HG03342 (cell line): ENCODE results near the gene IMPG2.
A peak's percentile ranks its signal among the peaks of the same experiment; 100 is the strongest.

Experiments used
- ATAC-seq: cut with Tn5 transposase; IDR thresholded peaks from one replicate; pipeline ENCODE4 v1.9.1; 2021; ENCODE audit warnings: mild to moderate bottlenecking, moderate library complexity; ENCODE audit not compliant: unreplicated experiment

IMPG2 gene

DNA sequence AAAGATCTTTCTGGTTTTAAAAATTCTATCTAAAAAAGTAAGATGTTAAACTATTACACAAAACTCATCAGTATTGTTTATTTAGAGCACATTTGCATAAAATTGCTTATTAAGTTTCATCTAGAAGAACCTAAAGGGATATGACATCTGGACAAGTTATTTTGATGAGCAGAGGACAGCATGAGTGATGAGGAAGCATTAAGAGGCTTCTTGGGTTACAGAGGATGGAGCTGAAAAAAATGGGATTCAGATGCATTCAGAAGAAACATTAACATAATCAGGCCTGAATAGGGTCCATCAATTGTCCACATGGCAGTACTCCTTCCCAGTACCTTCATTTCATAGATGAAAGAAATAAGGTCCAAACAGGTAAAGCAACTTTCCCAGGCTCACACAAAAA, 41.6 kb downstream of the IMPG2 start:
- ATAC-seq, result no peak

DNA sequence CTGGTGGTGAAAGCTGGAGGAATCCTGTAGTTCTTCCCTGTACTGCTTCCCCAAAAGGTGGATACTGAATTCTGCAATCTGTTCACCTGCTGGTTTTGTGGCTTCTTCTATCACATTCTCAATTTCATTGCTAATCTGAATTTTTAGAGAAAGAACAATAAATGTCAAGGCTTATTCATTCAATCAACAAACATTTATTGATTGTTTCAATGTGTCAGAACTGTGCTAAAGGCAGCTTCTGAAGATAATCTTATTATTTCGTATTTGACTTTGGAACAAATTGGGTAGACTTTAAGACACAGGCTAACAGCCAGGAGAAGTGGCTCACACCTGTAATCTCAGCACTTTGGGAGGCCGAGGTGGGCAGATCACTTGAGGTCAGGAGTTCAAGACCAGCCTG, 46.8 kb downstream of the IMPG2 start:
- no peak for ATAC-seq

- no peak for ATAC-seq
Observed at GRCh38 chr3:101273156-101273555, 47.2 kb downstream of the IMPG2 start.

DNA sequence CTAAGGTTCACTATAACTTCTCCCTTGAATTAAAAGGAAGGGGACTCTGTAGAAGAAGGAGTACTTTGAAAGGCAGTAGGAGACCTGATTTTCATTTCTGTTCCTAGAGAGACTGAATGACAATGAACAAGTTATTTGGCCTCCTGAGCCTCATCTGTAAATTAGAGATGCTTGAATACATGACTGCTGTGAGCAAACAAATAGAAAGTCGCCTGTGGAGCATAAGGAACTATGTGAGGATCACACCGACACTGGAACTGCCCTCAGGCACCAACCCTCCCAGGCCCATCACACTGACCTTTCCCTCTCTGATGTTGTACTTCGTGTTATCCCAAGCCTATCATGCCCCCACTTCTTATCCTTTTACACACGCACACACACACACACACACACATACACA, 48.6 kb downstream of the IMPG2 start:
- ATAC-seq, result no peak

- no peak for ATAC-seq
Observed at GRCh38 chr3:101270149-101270548, 50.2 kb downstream of the IMPG2 start.

DNA sequence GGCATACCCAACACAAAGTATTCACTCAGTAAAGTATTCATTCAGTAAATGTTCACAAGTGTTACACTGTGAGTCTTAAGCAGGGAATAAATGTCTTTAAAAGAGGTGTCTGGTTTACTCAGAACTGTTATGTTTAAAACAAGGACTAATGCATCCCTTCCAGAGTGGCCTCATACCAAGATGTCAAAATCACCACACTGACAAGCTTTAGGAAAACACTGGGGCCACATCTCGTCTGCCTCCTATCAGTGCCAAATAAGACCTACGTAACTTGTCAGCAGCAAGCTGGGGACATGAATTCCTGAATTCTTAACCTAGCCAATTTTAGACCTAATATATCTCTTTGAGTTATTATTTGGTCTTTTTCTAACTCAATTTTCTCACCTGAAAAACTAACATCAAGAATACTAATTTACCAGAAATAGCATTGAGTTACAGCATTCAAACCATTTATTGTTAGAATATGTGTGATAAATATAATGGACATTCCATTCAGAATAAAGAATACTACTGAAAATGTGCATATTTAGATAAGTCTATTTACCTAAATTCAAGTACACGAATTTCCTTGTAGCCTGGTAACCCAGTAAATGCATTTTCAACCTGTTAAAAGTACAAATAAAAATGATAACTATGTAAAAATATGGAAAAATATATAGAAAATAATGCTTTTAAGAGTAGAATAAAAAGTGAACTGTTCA, 51.3 kb downstream of the IMPG2 start:
- no peak for ATAC-seq

GRCh38 chr3:101268141-101268540, 52.2 kb downstream of the IMPG2 start:
- ATAC-seq, result no peak

GRCh38 chr3:101266566-101266965, 53.8 kb downstream of the IMPG2 start:
- ATAC-seq, result no peak

GRCh38 chr3:101266071-101266470, 54.3 kb downstream of the IMPG2 start:
- ATAC-seq, result no peak

GRCh38 chr3:101262393-101263240, 57.8 kb downstream of the IMPG2 start:
- ATAC-seq, result peak; percentile 95

DNA sequence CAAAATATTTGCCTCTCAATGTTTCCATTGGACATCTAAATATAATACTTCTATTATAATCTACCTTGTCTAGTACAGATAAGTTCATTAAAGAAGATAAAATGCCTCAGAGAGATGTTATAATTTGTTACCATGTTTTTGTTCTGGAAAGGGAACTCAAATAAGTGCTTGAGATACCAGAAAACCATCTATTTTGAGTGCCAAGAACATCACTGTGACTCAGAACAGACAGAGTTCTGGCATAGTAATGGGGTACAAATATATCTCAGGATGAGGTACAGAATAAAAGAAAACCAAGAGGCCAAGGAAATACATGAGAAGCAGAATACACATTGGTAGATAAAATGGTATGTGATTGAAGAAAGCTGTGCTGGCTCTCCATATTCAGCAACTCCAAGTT, 58.9 kb downstream of the IMPG2 start:
- ATAC-seq, result no peak

DNA sequence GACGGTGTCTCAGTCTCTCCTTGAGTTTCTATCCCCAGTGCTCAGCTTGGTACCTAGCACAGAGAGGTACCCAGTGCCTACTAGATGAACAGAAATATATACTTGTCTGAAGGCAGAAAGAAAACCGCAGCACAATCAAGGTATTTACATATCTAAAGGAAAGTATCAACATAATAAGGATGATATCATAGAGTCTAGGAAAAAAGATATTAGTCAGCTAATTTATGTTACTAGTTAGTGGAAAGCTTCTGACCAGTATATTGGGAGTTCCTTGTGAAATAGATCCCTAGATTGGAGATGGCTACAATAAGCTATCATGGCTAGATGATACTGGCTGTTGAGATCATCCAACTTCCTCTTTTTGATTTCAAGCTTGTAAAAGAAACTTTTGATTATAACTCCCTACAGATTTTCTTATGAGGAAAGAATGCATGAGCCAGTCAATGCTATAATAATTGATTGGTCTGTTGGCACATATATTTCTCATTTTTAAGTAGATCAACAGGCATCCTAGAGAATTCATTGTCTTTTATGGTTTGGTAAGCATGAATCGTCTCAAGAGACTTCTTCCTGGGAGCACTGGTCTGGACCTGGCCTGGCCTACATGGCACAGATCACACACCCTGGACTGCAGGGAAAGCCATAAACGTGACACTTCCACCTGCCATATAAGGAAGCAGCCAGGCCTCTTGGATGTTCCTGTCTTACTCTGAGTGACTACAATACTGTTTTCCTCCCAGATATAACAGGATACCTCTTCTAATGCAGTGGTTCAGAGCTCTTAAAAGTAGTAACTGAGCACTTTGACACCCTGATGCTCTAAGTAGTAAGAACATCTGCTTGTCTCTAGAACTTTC, 60.7 kb downstream of the IMPG2 start:
- ATAC-seq, result no peak

DNA sequence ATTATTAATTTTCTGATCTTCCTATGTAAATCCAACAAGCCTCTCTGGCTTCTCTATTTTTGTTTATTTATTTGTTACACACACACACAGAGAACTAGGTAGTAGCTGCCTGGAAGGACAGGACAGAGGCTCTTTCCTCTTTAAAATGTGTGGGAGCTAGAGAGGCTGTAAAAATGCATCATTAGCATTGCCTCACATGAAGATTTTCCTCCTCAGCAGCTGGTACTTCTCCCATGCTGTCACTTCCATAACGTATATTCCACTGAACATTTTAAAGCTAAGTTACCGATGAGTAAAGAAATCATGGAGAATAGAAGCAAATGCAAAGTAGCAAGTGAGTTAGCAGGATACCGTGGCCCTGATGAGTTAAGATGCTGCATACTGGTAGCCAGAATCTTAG, 63.9 kb downstream of the IMPG2 start:
- ATAC-seq, result no peak

- no peak for ATAC-seq
Observed at GRCh38 chr3:101255441-101255840, 64.9 kb downstream of the IMPG2 start.

GRCh38 chr3:101253396-101253795, 67.0 kb downstream of the IMPG2 start:
- ATAC-seq, result no peak

- ATAC-seq, result no peak
Observed at GRCh38 chr3:101252945-101253344, 67.4 kb downstream of the IMPG2 start.

DNA sequence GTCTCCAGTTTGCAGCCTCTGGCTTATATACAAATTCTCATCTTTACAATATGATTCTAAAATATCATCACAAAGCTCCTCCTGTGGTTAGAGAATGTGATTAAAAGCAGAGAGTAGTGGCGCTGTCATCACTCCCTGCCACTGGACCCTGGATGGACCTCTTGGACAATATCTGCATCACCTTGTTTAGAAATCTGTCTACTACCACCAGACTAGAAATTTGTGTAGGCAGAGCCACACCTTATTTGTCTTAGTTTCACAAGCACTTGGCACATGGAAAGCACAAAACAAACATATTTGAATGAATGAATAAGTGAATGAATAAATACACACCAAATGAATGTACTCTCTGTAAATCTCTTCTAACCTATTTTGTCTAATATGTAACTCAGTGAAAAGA, 68.1 kb downstream of the IMPG2 start:
- ATAC-seq, result no peak

DNA sequence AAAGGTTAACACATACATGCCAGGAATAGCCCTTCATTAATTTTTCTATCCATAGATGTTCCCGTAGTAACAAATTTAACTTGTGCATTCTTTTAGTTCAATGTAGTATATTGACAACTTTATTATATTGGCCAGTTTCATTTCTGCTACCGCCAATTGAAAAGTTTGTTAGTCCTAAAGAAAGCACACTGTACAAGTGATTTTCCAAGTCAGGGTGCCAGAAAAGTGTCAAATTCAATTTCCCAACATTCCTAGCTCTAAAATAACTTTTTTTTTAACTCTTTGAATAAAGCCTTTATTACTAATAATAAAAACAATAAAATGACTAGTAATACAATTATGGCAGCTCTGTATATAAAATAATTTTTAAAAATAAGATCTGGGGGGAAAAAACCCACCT, 68.9 kb downstream of the IMPG2 start:
- no peak for ATAC-seq

DNA sequence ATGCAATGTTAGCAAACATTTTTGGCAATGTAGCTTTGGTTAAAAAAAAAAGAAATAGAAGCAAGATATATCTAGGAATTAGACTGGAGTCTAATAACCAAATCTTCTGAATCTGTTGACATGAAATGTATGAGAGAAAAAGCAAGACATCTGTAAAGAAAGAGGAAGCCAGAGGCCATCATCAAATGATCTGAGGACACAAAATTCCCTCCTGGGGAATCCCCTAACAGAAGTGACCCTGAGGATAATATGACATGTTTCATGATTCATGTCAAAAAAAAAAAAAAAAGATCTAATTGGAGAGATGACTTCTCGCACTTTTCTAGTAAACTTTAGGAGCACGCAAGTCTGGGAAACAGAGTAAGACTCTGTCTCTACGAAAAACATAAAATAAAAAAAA, 70.9 kb downstream of the IMPG2 start:
- no peak for ATAC-seq

DNA sequence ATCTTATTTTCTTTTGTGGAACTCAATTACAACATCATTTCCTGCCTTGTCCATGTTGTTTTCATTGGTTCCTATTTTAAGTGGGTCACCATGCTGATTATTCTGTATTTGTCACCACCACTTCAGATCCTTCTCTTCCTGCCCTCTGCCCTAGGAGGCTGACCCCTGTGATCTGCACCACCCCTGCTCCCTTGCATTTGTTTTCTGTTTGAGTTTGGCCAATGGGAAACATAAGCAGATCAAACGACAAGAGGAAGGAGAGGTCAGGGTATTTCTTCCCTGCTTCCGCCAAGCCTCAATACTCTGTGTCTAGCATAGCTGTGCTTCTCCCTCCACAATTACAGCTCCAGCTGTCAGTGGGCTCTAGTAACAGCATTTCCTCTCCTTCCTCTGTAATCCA, 71.6 kb downstream of the IMPG2 start:
- ATAC-seq, result no peak

- ATAC-seq, result no peak
Observed at GRCh38 chr3:101244212-101244575, 76.2 kb downstream of the IMPG2 start.
